WTC11 (cell line): ENCODE data around the gene SPNS3. TPM values are rescaled to one million over a fixed set of nuclear protein-coding genes. Genes with fewer than 3 reads are reported as not detected.
A peak's percentile ranks its signal among the peaks of the same experiment; 100 is the strongest.

Experiments used
- ATAC-seq: fragments of 200-7000 bp; cut with Tn5 transposase; 2 replicates; pipeline ENCODE4 v1.10.0; 2021; ENCODE audit warnings: mild to moderate bottlenecking, moderate library complexity
- CTCF ChIA-PET: fragments of 300-600 bp; sonication (Branson Sonifier 250); formaldehyde crosslinking; loops from one replicate; lab custom pipeline; 2021; ENCODE audit warnings: antibody characterized with exemption; lab: Charles Lee
- POLR2A ChIA-PET: fragments of 350-600 bp; sonication (Branson Sonifier 250); formaldehyde crosslinking; loops from one replicate; lab custom pipeline; 2021; ENCODE audit warnings: antibody characterized with exemption; lab: Charles Lee
- DNase-seq: peaks from one replicate; pipeline ENCODE4 v3.0.0; 2021; ENCODE audit warnings: low spot score
- H3K27ac Mint-ChIP-seq: 2 replicates; pipeline ENCODE4 v1.8.0; 2021; ENCODE audit warnings: mixed read lengths
- H3K27me3 Mint-ChIP-seq: 2 replicates; pipeline ENCODE4 v1.8.0; 2021; ENCODE audit warnings: low read depth, mild to moderate bottlenecking, moderate library complexity, mixed read lengths
- H3K36me3 Mint-ChIP-seq: 2 replicates; pipeline ENCODE4 v1.8.0; 2021; ENCODE audit warnings: mixed read lengths
- H3K4me1 Mint-ChIP-seq: 2 replicates; pipeline ENCODE4 v1.8.0; 2022; ENCODE audit warnings: mixed read lengths
- H3K4me3 Mint-ChIP-seq: 2 replicates; pipeline ENCODE4 v1.8.0; 2021; ENCODE audit warnings: mild to moderate bottlenecking, moderate library complexity, mixed read lengths
- H3K9me3 Mint-ChIP-seq: 2 replicates; pipeline ENCODE4 v1.8.0; 2021; ENCODE audit warnings: mixed read lengths
- ESRRA ChIP-seq: sonication (generic); formaldehyde crosslinking; IDR thresholded peaks from 2 replicates; pipeline ENCODE4 v1.8.1; 2022; ENCODE audit warnings: mild to moderate bottlenecking, missing genetic modification reagents, borderline replicate concordance
- NR3C1 ChIP-seq: sonication (generic); formaldehyde crosslinking; conservative IDR thresholded peaks from 2 replicates; pipeline ENCODE4 v1.8.1; 2023; ENCODE audit warnings: low read depth, mild to moderate bottlenecking, missing genetic modification reagents
- SMAD4 ChIP-seq: sonication (generic); formaldehyde crosslinking; IDR thresholded peaks from 2 replicates; pipeline ENCODE4 v1.8.0; 2022; ENCODE audit warnings: mild to moderate bottlenecking, missing genetic modification reagents
- SOX15 ChIP-seq: fragments of 250-450 bp; sonication (Bioruptor Pico); IDR thresholded peaks from 2 replicates; pipeline ENCODE4 v1.9.0; 2021; ENCODE audit warnings: mild to moderate bottlenecking
- TEAD1 ChIP-seq: sonication (generic); formaldehyde crosslinking; IDR thresholded peaks from 2 replicates; pipeline ENCODE4 v1.8.0; 2022; ENCODE audit warnings: mild to moderate bottlenecking, missing genetic modification reagents
- TP53 ChIP-seq: sonication (generic); formaldehyde crosslinking; IDR thresholded peaks from 2 replicates; pipeline ENCODE4 v1.8.1; 2023; ENCODE audit warnings: mild to moderate bottlenecking, missing genetic modification reagents
- ZBTB21 ChIP-seq: sonication (generic); formaldehyde crosslinking; IDR thresholded peaks from 2 replicates; pipeline ENCODE4 v1.8.1; 2023; ENCODE audit warnings: mild to moderate bottlenecking, missing genetic modification reagents, borderline replicate concordance
- ZNF263 ChIP-seq: sonication (generic); formaldehyde crosslinking; IDR thresholded peaks from 2 replicates; pipeline ENCODE4 v1.8.1; 2022; ENCODE audit warnings: low read depth, mild to moderate bottlenecking, moderate library complexity, missing genetic modification reagents
- total RNA-seq: library from RNA; stranded (reverse); gene quantifications from 3 replicates; pipeline ENCODE4 v1.2.3, GENCODE V29; 2021
- TF ChIP-seq, protein P1 (sequence below): fragments of 250-450 bp; sonication (Bioruptor Pico); IDR thresholded peaks from 2 replicates; pipeline ENCODE4 v2.1.2; 2022; ENCODE audit warnings: mild to moderate bottlenecking, moderate library complexity
- TF ChIP-seq, protein P2 (sequence below): sonication (generic); formaldehyde crosslinking; IDR thresholded peaks from 2 replicates; pipeline ENCODE4 v1.8.1; 2023; ENCODE audit warnings: mild to moderate bottlenecking, missing genetic modification reagents, moderate library complexity
- TF ChIP-seq, protein P3 (sequence below): sonication (generic); formaldehyde crosslinking; IDR thresholded peaks from 2 replicates; pipeline ENCODE4 v1.8.0; 2022; ENCODE audit warnings: mild to moderate bottlenecking, missing genetic modification reagents
- TF ChIP-seq, protein P4 (sequence below): fragments of 250-450 bp; sonication (Bioruptor Pico); IDR thresholded peaks from 2 replicates; pipeline ENCODE4 v1.9.0; 2021; ENCODE audit warnings: mild to moderate bottlenecking
- TF ChIP-seq, protein P5 (sequence below): sonication (generic); formaldehyde crosslinking; IDR thresholded peaks from 2 replicates; pipeline ENCODE4 v1.8.0; 2022; ENCODE audit warnings: mild to moderate bottlenecking, missing genetic modification reagents
- TF ChIP-seq, protein P6 (sequence below): sonication (generic); formaldehyde crosslinking; IDR thresholded peaks from 2 replicates; pipeline ENCODE4 v1.8.0; 2023; ENCODE audit warnings: mild to moderate bottlenecking, missing genetic modification reagents
- TF ChIP-seq, protein P7 (sequence below): sonication (generic); formaldehyde crosslinking; IDR thresholded peaks from 2 replicates; pipeline ENCODE4 v1.8.0; 2023; ENCODE audit warnings: missing genetic modification reagents

The SPNS3 gene
- total RNA-seq, 1 experiment from 2014 or later, result not detected

DNA sequence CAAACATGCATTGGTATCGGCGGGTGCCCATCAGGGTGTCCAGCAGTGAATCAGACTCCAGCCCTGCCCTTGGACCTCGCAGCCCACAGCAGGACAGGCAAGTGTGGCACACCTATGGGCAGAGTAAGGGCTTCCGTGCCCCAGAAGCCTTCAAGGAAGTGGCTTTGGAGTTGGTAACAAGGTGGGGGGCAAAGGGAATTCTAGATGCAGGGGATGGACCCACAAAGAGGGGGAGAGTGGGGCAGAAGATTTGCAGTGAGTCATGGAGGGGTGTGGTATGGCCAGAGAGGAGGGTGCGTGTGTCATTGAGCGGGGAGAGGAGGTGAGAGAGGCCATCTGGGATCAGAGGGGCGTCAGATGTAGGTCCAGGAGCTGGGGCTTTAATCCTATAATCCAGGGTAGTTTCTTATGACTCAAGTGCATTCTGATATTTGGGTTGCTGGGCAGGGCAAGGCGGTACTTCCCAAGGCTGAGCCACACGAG lies 56.4 kb downstream of the SPNS3 start:
- H3K27ac Mint-ChIP-seq, result no peak overlapping the region
- H3K4me1 Mint-ChIP-seq, result peaks cover 12% of the 10 kb centered on the region
- H3K9me3 Mint-ChIP-seq, result no peaks in the 10 kb centered on the region
- CTCF ChIA-PET, result interaction anchor here (0.5 to 1.2 kb wide), 2 partner anchors 69 to 296 kb away, joined by 3 to 6 read pairs; no protein-coding TSS in a partner anchor
- no peak for DNase-seq
- no peak overlapping the region for H3K4me3 Mint-ChIP-seq
- TF ChIP-seq, protein P1, sequence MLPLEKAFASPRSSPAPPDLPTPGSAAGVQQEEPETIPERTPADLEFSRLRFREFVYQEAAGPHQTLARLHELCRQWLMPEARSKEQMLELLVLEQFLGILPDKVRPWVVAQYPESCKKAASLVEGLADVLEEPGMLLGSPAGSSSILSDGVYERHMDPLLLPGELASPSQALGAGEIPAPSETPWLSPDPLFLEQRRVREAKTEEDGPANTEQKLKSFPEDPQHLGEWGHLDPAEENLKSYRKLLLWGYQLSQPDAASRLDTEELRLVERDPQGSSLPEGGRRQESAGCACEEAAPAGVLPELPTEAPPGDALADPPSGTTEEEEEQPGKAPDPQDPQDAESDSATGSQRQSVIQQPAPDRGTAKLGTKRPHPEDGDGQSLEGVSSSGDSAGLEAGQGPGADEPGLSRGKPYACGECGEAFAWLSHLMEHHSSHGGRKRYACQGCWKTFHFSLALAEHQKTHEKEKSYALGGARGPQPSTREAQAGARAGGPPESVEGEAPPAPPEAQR (CRISPR knock-in tag), result no peak
- TF ChIP-seq, protein P2, sequence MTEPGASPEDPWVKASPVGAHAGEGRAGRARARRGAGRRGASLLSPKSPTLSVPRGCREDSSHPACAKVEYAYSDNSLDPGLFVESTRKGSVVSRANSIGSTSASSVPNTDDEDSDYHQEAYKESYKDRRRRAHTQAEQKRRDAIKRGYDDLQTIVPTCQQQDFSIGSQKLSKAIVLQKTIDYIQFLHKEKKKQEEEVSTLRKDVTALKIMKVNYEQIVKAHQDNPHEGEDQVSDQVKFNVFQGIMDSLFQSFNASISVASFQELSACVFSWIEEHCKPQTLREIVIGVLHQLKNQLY (CRISPR knock-in tag), result no peak
- TF ChIP-seq ESRRA (CRISPR knock-in tag), result no peak
- TF ChIP-seq SMAD4, result no peak
- TF ChIP-seq, protein P3, sequence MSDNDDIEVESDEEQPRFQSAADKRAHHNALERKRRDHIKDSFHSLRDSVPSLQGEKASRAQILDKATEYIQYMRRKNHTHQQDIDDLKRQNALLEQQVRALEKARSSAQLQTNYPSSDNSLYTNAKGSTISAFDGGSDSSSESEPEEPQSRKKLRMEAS (CRISPR knock-in tag), result no peak
- TF ChIP-seq ZNF263 (CRISPR knock-in tag), result no peak
- no peak for TF ChIP-seq NR3C1 (CRISPR knock-in tag)
- TF ChIP-seq, protein P4, sequence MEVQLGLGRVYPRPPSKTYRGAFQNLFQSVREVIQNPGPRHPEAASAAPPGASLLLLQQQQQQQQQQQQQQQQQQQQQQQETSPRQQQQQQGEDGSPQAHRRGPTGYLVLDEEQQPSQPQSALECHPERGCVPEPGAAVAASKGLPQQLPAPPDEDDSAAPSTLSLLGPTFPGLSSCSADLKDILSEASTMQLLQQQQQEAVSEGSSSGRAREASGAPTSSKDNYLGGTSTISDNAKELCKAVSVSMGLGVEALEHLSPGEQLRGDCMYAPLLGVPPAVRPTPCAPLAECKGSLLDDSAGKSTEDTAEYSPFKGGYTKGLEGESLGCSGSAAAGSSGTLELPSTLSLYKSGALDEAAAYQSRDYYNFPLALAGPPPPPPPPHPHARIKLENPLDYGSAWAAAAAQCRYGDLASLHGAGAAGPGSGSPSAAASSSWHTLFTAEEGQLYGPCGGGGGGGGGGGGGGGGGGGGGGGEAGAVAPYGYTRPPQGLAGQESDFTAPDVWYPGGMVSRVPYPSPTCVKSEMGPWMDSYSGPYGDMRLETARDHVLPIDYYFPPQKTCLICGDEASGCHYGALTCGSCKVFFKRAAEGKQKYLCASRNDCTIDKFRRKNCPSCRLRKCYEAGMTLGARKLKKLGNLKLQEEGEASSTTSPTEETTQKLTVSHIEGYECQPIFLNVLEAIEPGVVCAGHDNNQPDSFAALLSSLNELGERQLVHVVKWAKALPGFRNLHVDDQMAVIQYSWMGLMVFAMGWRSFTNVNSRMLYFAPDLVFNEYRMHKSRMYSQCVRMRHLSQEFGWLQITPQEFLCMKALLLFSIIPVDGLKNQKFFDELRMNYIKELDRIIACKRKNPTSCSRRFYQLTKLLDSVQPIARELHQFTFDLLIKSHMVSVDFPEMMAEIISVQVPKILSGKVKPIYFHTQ (CRISPR knock-in tag), result no peak
- TF ChIP-seq, protein P5, sequence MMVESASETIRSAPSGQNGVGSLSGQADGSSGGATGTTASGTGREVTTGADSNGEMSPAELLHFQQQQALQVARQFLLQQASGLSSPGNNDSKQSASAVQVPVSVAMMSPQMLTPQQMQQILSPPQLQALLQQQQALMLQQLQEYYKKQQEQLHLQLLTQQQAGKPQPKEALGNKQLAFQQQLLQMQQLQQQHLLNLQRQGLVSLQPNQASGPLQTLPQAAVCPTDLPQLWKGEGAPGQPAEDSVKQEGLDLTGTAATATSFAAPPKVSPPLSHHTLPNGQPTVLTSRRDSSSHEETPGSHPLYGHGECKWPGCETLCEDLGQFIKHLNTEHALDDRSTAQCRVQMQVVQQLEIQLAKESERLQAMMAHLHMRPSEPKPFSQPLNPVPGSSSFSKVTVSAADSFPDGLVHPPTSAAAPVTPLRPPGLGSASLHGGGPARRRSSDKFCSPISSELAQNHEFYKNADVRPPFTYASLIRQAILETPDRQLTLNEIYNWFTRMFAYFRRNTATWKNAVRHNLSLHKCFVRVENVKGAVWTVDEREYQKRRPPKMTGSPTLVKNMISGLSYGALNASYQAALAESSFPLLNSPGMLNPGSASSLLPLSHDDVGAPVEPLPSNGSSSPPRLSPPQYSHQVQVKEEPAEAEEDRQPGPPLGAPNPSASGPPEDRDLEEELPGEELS (CRISPR knock-in tag), result no peak
- TF ChIP-seq TEAD1 (CRISPR knock-in tag), result no peak
- TF ChIP-seq, protein P6, sequence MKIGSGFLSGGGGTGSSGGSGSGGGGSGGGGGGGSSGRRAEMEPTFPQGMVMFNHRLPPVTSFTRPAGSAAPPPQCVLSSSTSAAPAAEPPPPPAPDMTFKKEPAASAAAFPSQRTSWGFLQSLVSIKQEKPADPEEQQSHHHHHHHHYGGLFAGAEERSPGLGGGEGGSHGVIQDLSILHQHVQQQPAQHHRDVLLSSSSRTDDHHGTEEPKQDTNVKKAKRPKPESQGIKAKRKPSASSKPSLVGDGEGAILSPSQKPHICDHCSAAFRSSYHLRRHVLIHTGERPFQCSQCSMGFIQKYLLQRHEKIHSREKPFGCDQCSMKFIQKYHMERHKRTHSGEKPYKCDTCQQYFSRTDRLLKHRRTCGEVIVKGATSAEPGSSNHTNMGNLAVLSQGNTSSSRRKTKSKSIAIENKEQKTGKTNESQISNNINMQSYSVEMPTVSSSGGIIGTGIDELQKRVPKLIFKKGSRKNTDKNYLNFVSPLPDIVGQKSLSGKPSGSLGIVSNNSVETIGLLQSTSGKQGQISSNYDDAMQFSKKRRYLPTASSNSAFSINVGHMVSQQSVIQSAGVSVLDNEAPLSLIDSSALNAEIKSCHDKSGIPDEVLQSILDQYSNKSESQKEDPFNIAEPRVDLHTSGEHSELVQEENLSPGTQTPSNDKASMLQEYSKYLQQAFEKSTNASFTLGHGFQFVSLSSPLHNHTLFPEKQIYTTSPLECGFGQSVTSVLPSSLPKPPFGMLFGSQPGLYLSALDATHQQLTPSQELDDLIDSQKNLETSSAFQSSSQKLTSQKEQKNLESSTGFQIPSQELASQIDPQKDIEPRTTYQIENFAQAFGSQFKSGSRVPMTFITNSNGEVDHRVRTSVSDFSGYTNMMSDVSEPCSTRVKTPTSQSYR (CRISPR knock-in tag), result no peak
- TF ChIP-seq, protein P7, sequence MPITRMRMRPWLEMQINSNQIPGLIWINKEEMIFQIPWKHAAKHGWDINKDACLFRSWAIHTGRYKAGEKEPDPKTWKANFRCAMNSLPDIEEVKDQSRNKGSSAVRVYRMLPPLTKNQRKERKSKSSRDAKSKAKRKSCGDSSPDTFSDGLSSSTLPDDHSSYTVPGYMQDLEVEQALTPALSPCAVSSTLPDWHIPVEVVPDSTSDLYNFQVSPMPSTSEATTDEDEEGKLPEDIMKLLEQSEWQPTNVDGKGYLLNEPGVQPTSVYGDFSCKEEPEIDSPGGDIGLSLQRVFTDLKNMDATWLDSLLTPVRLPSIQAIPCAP (CRISPR knock-in tag), result no peak
- POLR2A ChIA-PET, result interaction anchor here (1.7 kb wide), 1 partner anchor 9 kb away, joined by 5 read pairs; the partner anchor contains the start of gene SPNS2
- peaks cover 2% of the 10 kb centered on the region for H3K27me3 Mint-ChIP-seq
- no peaks in the 10 kb centered on the region for H3K36me3 Mint-ChIP-seq
- no peak for ATAC-seq

DNA sequence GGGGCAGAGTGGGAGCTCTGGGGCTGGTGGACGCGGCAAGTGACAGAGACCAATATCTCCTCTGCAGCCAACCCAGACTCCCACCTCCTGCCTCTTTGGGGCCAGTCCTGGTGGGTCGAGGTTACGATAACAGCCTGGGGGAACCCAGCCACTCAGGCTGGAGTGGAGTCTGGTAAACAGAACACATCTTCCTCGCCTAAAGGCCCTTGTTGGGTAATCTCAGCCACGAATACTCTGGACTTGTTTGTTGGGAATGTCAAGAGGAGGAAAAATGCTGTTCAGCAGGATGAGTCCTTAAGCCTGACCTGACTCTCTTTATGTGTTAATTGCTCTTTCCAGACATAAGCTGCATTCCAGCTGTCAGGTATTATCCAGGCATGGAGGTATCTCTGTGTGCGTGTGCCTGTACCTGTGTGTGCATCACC lies 56.9 kb downstream of the SPNS3 start:
- no peak overlapping the region for H3K27ac Mint-ChIP-seq
- peaks cover 7% of the 10 kb centered on the region for H3K27me3 Mint-ChIP-seq
- CTCF ChIA-PET, result interaction anchor here (0.5 to 1.9 kb wide), 4 partner anchors 10 to 297 kb away, joined by 3 to 6 read pairs (median 4); no protein-coding TSS in a partner anchor
- no peak for TF ChIP-seq ZBTB21 (CRISPR knock-in tag)
- TF ChIP-seq, protein P4 (CRISPR knock-in tag), result no peak
- TF ChIP-seq, protein P6 (CRISPR knock-in tag), result no peak
- TF ChIP-seq TP53 (CRISPR knock-in tag), result no peak
- peak; percentile 67; the same call in 1 of the 2 replicates for TF ChIP-seq SOX15 (CRISPR knock-in tag)

More for the DNA sequence above, 56.9 kb downstream of the SPNS3 start:
- Mint-ChIP-seq H3K9me3 (no peaks in the 10 kb centered on the region), H3K4me1 (peaks cover 12% of the 10 kb centered on the region), H3K36me3 (no peaks in the 10 kb centered on the region), H3K4me3 (no peak overlapping the region)
- DNase-seq (no peak), ATAC-seq (no peak)
- POLR2A ChIA-PET, result interaction anchor here (1.7 kb wide), 1 partner anchor 8 kb away, joined by 5 read pairs; the partner anchor contains the start of gene SPNS2
